Activated gamma-delta T cell treated with Interleukin-2 at 50 U/mL for 16 hours (primary cell): ENCODE data around the gene ZNF525.
"Not testable (repeated sequence)": the region's sequence is repeated elsewhere in the genome, so short reads cannot be mapped to it uniquely, and the experiment has no call there.

Experiments used
- DNase-seq: peaks from one replicate; pipeline ENCODE4 v3.0.0-alpha.2; 2020

ZNF525 gene

GRCh38 chr19:53365134-53365898 lies at the start of gene ZNF525:
ZNF525 (plus strand) TSS chr19:53365705; CDS start chr19:53372282, 6,577 bp downstream.
- peak; percentile 97 for DNase-seq

DNA sequence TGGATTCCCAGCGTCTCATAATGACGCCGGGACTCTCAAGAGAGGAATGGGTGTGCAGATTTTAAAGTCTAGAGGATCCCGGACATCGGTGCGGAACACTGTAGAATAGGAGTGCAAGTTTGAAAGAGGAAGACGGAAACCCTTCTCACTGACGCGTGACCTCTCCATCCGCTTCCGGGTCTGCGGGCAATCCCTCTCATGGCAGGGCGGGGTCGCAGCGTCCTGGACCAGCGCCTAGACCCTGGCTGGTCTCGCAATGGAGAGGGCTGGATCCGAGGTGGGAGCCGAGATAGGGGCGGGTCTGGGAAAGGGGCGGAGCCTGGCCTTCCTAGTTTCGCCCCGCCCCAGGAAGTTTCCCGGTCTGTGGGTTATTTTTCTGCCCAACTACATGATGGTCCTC lies 36.5 kb upstream of the ZNF525 start:
- no peak for DNase-seq

GRCh38 chr19:53332484-53332883 lies 33.0 kb upstream of the ZNF525 start:
- no peak for DNase-seq

GRCh38 chr19:53333066-53333462 lies 32.4 kb upstream of the ZNF525 start:
- peak; percentile 10 for DNase-seq

GRCh38 chr19:53333463-53334449 lies 31.7 kb upstream of the ZNF525 start, which contains the start of gene ZNF845:
ZNF845 (plus strand) TSS chr19:53333749; CDS start chr19:53341308, 7,559 bp downstream.
- DNase-seq: peak; percentile 95

DNA sequence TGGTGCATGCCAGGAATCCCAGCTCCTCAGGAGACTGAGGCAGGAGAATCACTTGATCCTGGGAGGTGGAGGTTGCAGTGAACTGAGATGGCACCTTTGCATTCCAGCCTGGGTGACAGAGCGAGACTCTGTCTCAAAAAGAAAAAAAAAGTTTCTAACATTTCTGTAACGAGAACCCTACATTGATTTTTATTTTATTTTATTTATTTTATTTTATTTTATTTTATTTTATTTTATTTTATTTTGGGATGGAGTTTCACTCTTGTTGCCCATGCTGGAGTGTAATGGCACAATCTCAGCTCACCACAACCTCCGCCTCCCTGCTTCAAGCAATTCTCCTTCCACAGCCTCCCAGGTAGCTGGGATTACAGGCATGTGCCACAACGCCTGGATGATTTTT lies 21.1 kb upstream of the ZNF525 start:
- DNase-seq: not testable (repeated sequence)

DNA sequence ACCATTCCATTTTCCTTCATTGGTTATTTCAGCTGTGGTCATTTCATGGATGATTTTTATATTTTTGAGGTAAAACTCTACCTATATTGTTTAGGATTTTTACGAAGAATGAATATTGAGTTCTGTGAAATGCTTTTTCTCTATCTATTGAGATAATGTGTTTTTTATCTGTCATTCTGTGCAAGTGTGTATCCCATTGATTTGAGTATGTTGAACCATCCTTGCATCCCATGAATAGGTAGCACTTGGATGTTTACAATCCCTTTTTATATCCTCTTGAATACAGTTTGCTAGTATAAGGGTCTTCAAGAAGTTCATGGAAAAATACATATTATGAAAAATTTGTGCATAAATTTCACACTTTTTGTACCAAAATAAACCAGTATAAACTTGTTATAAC lies 9.8 kb upstream of the ZNF525 start:
- DNase-seq: no peak

GRCh38 chr19:53357821-53358581 lies 7.5 kb upstream of the ZNF525 start:
- no peak for DNase-seq

DNA sequence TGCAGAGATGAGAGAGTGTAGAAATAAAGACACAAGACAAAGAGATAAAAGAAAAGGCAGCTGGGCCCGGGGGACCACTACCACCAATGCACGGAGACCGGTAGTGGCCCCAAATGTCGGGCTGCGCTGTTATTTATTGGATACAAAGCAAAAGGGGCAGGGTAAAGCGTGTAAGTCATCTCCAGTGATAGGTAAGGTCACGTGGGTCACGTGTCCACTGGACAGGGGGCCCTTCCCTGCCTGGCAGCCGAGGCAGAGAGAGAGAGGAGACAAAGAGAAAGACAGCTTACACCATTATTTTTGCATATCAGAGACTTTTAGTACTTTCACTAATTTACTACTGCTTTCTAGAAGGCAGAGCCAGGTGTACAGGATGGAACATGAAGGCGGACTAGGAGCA lies 5.4 kb upstream of the ZNF525 start:
- not testable (repeated sequence) for DNase-seq

- DNase-seq: peak; percentile 6
These were observed 491 bp downstream of the ZNF525 start for GRCh38 chr19:53365899-53366493.

DNA sequence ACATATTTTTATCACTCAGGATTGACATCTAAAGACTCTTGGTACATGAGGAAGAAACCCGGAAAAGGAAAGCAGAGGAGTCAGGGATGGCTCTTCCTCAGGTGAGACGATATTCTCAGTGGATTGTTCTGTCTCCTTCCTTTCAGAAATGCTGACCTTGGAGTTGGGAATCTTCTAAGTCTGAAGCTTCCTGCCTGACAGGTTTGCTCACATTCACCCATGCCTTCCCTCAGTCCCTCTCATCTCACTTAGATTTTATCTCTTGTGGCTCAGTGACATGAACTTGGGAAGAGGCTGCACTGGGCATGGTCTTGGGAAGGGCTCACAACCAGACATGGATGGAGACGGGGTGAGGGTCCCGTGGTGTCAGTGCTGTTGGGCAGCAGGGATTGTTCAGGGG lies 6.7 kb downstream of the ZNF525 start:
- no peak for DNase-seq

GRCh38 chr19:53374288-53374687 lies 8.8 kb downstream of the ZNF525 start:
- no peak for DNase-seq

DNA sequence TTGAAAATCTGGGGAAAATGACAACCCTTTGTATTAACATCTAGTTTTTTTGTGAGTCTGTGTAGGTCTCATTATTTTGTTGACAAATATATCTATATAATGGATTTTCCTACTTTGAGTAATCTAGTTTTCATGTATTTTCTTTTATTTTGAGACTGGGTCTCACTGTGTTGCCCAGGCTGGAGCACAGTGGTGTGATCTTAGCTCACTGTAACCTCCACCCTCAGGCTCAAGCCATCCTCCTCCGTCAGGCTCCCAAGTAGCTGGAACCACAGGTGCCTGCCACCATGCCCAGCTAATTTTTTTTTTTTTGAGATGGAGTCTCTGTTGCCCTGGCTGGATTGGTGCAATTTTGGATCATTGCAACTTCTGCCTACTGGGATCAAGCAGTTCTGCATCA lies 9.2 kb downstream of the ZNF525 start:
- no peak for DNase-seq

- no peak for DNase-seq
These were observed 15.9 kb downstream of the ZNF525 start for GRCh38 chr19:53381376-53381775.

DNA sequence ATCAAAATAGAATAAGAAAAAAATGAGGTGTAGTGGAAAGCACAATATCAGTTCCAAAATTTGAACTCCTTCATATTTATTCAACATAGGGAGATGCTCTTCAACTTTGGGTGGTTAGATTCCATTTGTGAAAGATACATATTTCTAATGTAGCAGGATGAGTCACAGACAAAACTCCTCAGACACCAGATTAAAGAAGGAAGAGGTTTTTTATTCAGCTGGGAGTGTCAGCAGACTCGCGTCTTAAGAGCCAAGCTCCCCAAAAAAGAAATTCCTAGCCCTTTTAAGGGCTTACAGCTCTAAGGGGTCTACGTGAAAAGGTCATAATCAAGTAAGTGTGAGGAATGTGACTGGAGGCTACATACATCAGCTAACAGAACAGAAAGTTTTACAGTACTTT lies 22.7 kb downstream of the ZNF525 start:
- DNase-seq: no peak

DNA sequence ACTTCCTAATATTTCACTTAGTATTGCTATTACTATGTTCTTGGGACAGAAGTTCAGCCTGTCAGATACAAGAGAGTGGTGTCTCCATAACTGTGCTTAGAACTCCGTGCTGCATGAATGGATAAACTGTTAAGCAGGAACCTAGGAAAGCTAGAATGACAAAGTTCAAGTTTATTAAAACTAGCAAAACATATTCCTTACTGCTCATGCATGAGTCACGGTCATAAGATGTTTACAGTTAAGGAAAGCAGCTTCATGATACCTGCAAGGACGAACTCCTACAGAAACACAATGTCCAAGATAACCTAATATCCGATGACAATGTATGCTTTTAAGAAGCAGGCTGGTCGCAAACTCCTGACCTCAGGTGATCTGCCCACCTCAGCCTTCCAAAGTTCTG lies 23.4 kb downstream of the ZNF525 start:
- no peak for DNase-seq

DNA sequence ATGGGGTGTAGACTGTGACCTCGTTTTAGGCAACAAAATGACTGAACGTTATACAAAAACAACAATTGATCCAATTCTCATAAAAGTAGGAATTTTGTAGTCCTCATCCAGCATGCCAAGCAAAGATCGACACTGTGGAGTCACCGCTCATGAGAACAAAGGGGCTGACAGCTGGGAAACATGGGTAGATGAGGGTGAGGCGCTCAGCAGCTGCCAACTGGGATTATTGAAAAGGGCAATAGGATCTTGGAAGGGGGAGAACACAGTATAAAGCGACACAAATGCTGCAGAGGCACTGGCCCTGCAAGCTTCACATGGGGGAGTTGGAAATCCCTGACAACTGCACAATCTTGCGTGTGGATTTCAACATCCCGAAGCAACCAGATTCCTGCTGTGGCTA lies 24.1 kb downstream of the ZNF525 start:
- no peak for DNase-seq

- DNase-seq: no peak
These were observed 24.5 kb downstream of the ZNF525 start for GRCh38 chr19:53389978-53390377.

DNA sequence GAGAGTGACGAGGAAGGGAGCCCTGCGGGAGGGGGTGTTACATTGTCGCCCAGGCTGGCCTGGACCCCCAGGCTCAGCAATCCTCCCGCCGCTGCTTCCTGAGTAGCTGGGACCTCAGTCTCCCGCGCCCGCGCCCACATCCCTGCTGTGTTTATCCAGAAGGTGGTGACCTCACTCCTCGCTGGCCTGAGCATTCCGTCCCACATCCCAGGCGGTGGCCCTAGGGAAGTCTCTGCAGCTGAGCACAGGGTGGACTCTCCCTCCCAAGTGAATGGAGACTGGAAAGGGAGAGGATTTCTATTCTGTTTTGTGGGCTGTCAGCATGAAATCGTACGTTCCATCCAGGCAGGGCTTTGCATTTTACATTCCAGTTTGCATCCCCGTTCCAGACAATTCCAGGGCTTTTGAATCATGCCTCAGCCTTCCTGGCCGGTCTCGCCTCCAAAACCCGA lies 29.0 kb downstream of the ZNF525 start:
- DNase-seq: peak; percentile 4

- DNase-seq: peak; percentile 97
These were observed 29.7 kb downstream of the ZNF525 start, which contains the start of gene ZNF765 for GRCh38 chr19:53394974-53395839. ZNF765 (plus strand) TSS chr19:53395149; CDS start chr19:53398016, 2,867 bp downstream.

DNA sequence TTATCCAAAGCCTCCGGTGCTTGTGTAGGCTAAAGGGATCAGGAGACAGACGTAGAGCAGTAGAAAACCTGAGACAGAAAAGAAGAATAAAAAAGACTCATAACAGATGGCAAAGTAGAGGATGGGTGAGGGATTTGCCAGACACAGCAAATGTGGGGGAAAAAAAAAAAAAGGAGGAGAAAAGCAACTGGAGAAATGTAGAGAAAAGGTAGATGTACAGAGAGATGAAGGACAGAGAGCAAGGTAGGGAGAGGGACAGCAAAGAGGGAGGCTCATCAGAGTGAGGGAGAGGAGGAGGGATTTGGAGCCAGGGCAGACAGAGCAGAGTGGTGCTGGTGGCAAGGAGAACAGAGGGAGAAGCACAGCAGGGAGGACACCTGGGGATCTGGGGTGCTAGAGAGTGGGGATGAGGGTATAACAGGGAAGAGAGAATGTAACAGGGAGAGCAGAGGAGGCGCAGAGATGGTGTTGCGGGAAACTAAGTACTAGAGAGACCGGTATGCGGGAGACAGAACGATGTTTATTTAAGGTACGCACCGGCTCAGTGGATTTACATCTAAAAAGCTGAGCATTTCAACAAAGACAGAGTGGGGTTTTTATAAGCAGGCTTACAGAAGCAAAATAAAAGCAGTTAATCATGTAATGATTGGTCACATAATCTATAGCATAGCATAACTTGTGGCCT lies 30.5 kb downstream of the ZNF525 start:
- DNase-seq: not testable (repeated sequence)
